K562 (cell line): Measurements from ENCODE around the gene CACNA1A. TPM values are rescaled to one million over a fixed set of nuclear protein-coding genes. Genes with fewer than 3 reads are reported as not detected.

Experiments used
- ADNP ChIP-seq: fragments of 200-800 bp; sonication (Bioruptor generic); IDR thresholded peaks from 2 replicates; pipeline ENCODE4 v1.6.1; 2016; ENCODE audit warnings: missing genetic modification characterization, missing compliant biosample characterization
- ELF2 ChIP-seq: fragments of 250-450 bp; sonication (Bioruptor Pico); IDR thresholded peaks from 2 replicates; pipeline ENCODE4 v1.5.0; 2021; ENCODE audit warnings: mild to moderate bottlenecking
- HLTF ChIP-seq: fragments of 450-650 bp; IDR thresholded peaks from 2 replicates; pipeline ENCODE4 v1.6.1; 2016
- KLF13 ChIP-seq: fragments of 450-650 bp; IDR thresholded peaks from 2 replicates; pipeline ENCODE4 v1.6.1; 2016; ENCODE audit warnings: missing genetic modification characterization, low read depth, mild to moderate bottlenecking, missing compliant biosample characterization, moderate library complexity, borderline replicate concordance
- MAZ ChIP-seq, 2 experiments: fragments of 450-650 bp in 1 of 2; sonication (generic) in 1 of 2; formaldehyde crosslinking; IDR thresholded peaks in 1 of 2; conservative IDR thresholded peaks in 1 of 2; 2 replicates each; pipeline versions ENCODE4 v1.4.0 to v1.5.0; 2020; ENCODE audit warnings: mild to moderate bottlenecking in 1 of 2, missing genetic modification reagents in 1 of 2
- MBD2 ChIP-seq: sonication (generic); IDR thresholded peaks from 2 replicates; pipeline ENCODE4 v1.6.1; 2016; ENCODE audit warnings: low read depth, borderline replicate concordance
- NRF1 ChIP-seq, 2 experiments: fragments of 450-650 bp; IDR thresholded peaks in 1 of 2; conservative IDR thresholded peaks in 1 of 2; 2 replicates each; pipeline ENCODE4 v1.6.1; 2014; ENCODE audit warnings: mild to moderate bottlenecking in 2 of 2
- RBM14 ChIP-seq: fragments of 200-400 bp; formaldehyde crosslinking; IDR thresholded peaks from 2 replicates; pipeline ENCODE4 v1.6.1; 2018; ENCODE audit warnings: low read depth, mild to moderate bottlenecking, low read length, moderate library complexity, borderline replicate concordance; ENCODE audit not compliant: insufficient read depth
- RCOR1 ChIP-seq, 2 experiments: IDR thresholded peaks; 2 replicates each; pipeline ENCODE4 v1.6.1; 2012; ENCODE audit warnings: low read depth in 2 of 2, low read length in 2 of 2, borderline replicate concordance in 1 of 2, improper control_type of control experiment in 1 of 2
- REST ChIP-seq, 2 experiments: fragments of 450-650 bp; formaldehyde crosslinking in 1 of 2; IDR thresholded peaks; 2 replicates each; pipeline versions ENCODE4 v1.4.0 to v1.6.1; 2014 to 2020; ENCODE audit warnings: mild to moderate bottlenecking in 2 of 2, borderline replicate concordance in 1 of 2, low read depth in 1 of 2
- SMARCA5 ChIP-seq: fragments of 450-650 bp; IDR thresholded peaks from 2 replicates; pipeline ENCODE4 v1.6.1; 2016
- TFAP4 ChIP-seq: sonication (generic); formaldehyde crosslinking; IDR thresholded peaks from 2 replicates; pipeline ENCODE4 v1.8.0; 2022; ENCODE audit warnings: missing genetic modification reagents, mild to moderate bottlenecking, moderate library complexity, borderline replicate concordance
- ZNF395 ChIP-seq: fragments of 200-800 bp; sonication (Bioruptor generic); IDR thresholded peaks from 2 replicates; pipeline ENCODE4 v1.6.1; 2017; ENCODE audit warnings: missing genetic modification characterization, missing compliant biosample characterization
- polyA plus RNA-seq, 8 experiments: library from polyadenylated mRNA; depleted of rRNA in 4 of 8; stranded (reverse) in 5 of 8; unstranded in 3 of 8; fragments of >200 nt; fragmentation: Nextera tagmentation in 2 of 8; fragmentation: Illumina TruSeq in 1 of 8; extraction: Ambion mirVana in 2 of 8; extraction: Trizol in 1 of 8; gene quantifications; 2 replicates each; pipeline versions ENCODE4 v1.2.1 to v1.2.3, GENCODE V29; 2011 to 2014; ENCODE audit warnings: inconsistent platforms in 1 of 8, missing spikeins in 1 of 8
- total RNA-seq, 7 experiments: library from RNA; depleted of rRNA in 6 of 7; stranded (reverse); fragments of >200 nt in 6 of 7; fragmentation: Illumina TruSeq in 2 of 7; extraction: Trizol in 2 of 7; gene quantifications; 2 replicates each; pipeline versions ENCODE4 v1.2.1 to v1.2.3, GENCODE V29; 2011 to 2021; ENCODE audit warnings: low replicate concordance in 1 of 7

Gene CACNA1A
- total and polyA plus RNA-seq, 9 of the 15 experiments (the other 6 are each of a cell fraction or from before 2014, with no cell fraction given) = 0.03 to 0.20 (median 0.09) TPM; not detected in 1

GRCh38 chr19:13277104-13277809 is 229.0 kb downstream of the CACNA1A start (continued):
- TF ChIP-seq REST (IDR thresholded peaks at IDR 0.05; ENCODE audit: borderline replicate concordance) (peak; percentile 57; the same call in 1 of the 2 replicates), REST (CRISPR knock-in tag; IDR thresholded peaks at IDR 0.05; ENCODE audit: low read depth) (no peak), HLTF (peak; percentile 99), RCOR1 (IDR thresholded peaks at IDR 0.05; ENCODE audit: borderline replicate concordance in 1 of 2, low read depth in 2 of 2, low read length in 2 of 2) (peak in 1 of 2 experiments; percentile 67; a peak in 2 of 4 replicates), ADNP (peak; percentile 77), MBD2 (no peak), ZNF395 (CRISPR knock-in tag) (0 out of 2 replicates have a peak, but pooled peaks have one; percentile 33), SMARCA5 (peak; percentile 52; the same call in 1 of the 2 replicates), MAZ (CRISPR knock-in tag; conservative IDR thresholded peaks at IDR 0.05 in 1 of 2, IDR thresholded peaks at IDR 0.05 in 1 of 2) (peak; percentile 65 to 95; a peak in 3 of 4 replicates), ELF2 (CRISPR knock-in tag) (peak; percentile 38; the same call in 1 of the 2 replicates), NRF1 (conservative IDR thresholded peaks at IDR 0.05 in 1 of 2, IDR thresholded peaks at IDR 0.05 in 1 of 2) (peak; percentile 89 to 91), TFAP4 (peak; percentile 59), RBM14 (no peak), KLF13 (tag) (peak; percentile 65)
